HG02763 (cell line): ENCODE measurements around the gene TLN1.
A peak's percentile ranks its signal among the peaks of the same experiment; 100 is the strongest.

Source experiments
- ATAC-seq: cut with Tn5 transposase; IDR thresholded peaks from one replicate; pipeline ENCODE4 v1.9.1; 2021; ENCODE audit warnings: mild to moderate bottlenecking, moderate library complexity; ENCODE audit not compliant: unreplicated experiment

Gene TLN1

GRCh38 chr9:35669331-35670145, 62.5 kb downstream of the TLN1 start:
- no peak for ATAC-seq

GRCh38 chr9:35667939-35668338, 64.1 kb downstream of the TLN1 start:
- ATAC-seq: no peak

GRCh38 chr9:35666549-35666948, 65.4 kb downstream of the TLN1 start:
- ATAC-seq: no peak

- no peak for ATAC-seq
Observed at GRCh38 chr9:35666045-35666444, 66.0 kb downstream of the TLN1 start.

GRCh38 chr9:35665471-35665818, 66.5 kb downstream of the TLN1 start:
- no peak for ATAC-seq

- ATAC-seq: peak; percentile 83
Observed at GRCh38 chr9:35664531-35665470, 67.2 kb downstream of the TLN1 start, which contains the start of gene ARHGEF39. TSS of gene ARHGEF39 (minus strand) at chr9:35665195. CDS start at chr9:35665169, 26 bp downstream.

- ATAC-seq: no peak
Observed at GRCh38 chr9:35662437-35662836, 69.6 kb downstream of the TLN1 start.

GRCh38 chr9:35661756-35662350, 70.1 kb downstream of the TLN1 start:
- ATAC-seq: no peak

- no peak for ATAC-seq
Observed at GRCh38 chr9:35660966-35661415, 71.0 kb downstream of the TLN1 start.

GRCh38 chr9:35659340-35659739, 72.7 kb downstream of the TLN1 start:
- ATAC-seq: no peak

GRCh38 chr9:35658968-35659220, 73.1 kb downstream of the TLN1 start:
- ATAC-seq: no peak

- peak; percentile 60 for ATAC-seq
Observed at GRCh38 chr9:35658137-35658967, 73.6 kb downstream of the TLN1 start, which contains the start of gene CCDC107. TSS of gene CCDC107 (plus strand) at chr9:35658292. CDS start at chr9:35658380, 88 bp downstream.

GRCh38 chr9:35657546-35658136, 74.4 kb downstream of the TLN1 start, which contains the start of gene RMRP:
TSS of gene RMRP (minus strand) at chr9:35658019.
- peak; percentile 87 for ATAC-seq

- ATAC-seq: no peak
Observed at GRCh38 chr9:35656831-35657545, 75.0 kb downstream of the TLN1 start.

- no peak for ATAC-seq
Observed at GRCh38 chr9:35656348-35656747, 75.6 kb downstream of the TLN1 start.

GRCh38 chr9:35653611-35654010, 78.4 kb downstream of the TLN1 start:
- ATAC-seq: no peak

- ATAC-seq: no peak
Observed at GRCh38 chr9:35652829-35653209, 79.2 kb downstream of the TLN1 start.

GRCh38 chr9:35651956-35652828, 79.8 kb downstream of the TLN1 start:
- no peak for ATAC-seq
